HepG2 (cell line): ENCODE results near the gene FBXL7. TPM values are rescaled to one million over a fixed set of nuclear protein-coding genes. Genes with fewer than 3 reads are reported as not detected.

Experiments
- ATAC-seq: fragments of 200-7000 bp; cut with Tn5 transposase; 3 replicates; pipeline ENCODE4 v1.9.1; 2020; ENCODE audit warnings: mild to moderate bottlenecking, moderate library complexity
- BruUV-seq: library from RNA; stranded (reverse); fragments of 400-500 nt; replicated peaks from 2 replicates; lab custom pipeline; 2021; lab: Mats Ljungman, UMichigan
- CTCF ChIA-PET: fragments of 300-600 bp; formaldehyde crosslinking; extraction: SDS; loops from one replicate; lab custom pipeline; 2021; ENCODE audit warnings: low total read pairs, inconsistent platforms, low intra/inter-chr PET ratio; lab: Yijun Ruan, JAX
- POLR2A ChIA-PET: fragments of 350-600 bp; sonication (Branson Sonifier 250); formaldehyde crosslinking; loops from one replicate; lab custom pipeline; 2020; ENCODE audit warnings: antibody characterized with exemption, inconsistent platforms; lab: Yijun Ruan, JAX
- DNase-seq: peaks from one replicate; pipeline ENCODE4 v3.0.0-alpha.2; 2015; ENCODE audit warnings: low spot score
- FAIRE-seq: peaks from 3 replicates; lab custom pipeline; 2011; peaks lifted over from hg19 to GRCh38; lab: Jason Lieb, UNC
- H2AFZ ChIP-seq: one replicate; pipeline ENCODE4 v1.6.1; 2011; ENCODE audit warnings: low read length, inconsistent platforms
- H3K27ac ChIP-seq: fragments of 300-600 bp; 3 replicates; pipeline ENCODE4 v1.8.0; 2011; ENCODE audit warnings: mixed run types, mild to moderate bottlenecking, mixed read lengths, low read length, inconsistent platforms; ENCODE audit not compliant: insufficient read depth; ENCODE audit errors: extremely low read length
- H3K27me3 ChIP-seq, 2 experiments: fragments of 200-600 bp in 1 of 2; 2 replicates in 1 of 2; 3 replicates in 1 of 2; pipeline versions ENCODE4 v1.6.0 to v1.8.0; 2011; ENCODE audit warnings: low read length in 2 of 2, mild to moderate bottlenecking in 2 of 2, moderate library complexity in 2 of 2, inconsistent platforms in 1 of 2; ENCODE audit not compliant: insufficient read depth in 2 of 2, control insufficient read depth in 1 of 2
- H3K36me3 ChIP-seq, 2 experiments: fragments of 200-600 bp in 1 of 2; replicated peaks in 1 of 2; 2 replicates in 1 of 2; 3 replicates in 1 of 2; pipeline versions ENCODE4 v1.5.1 to v1.8.0; 2011; ENCODE audit warnings: low read length in 2 of 2, inconsistent platforms in 1 of 2; ENCODE audit not compliant: insufficient read depth in 2 of 2, control insufficient read depth in 1 of 2
- H3K4me1 ChIP-seq: 2 replicates; pipeline ENCODE4 v1.5.1; 2012; ENCODE audit warnings: low read length, inconsistent platforms; ENCODE audit not compliant: insufficient read depth
- H3K4me2 ChIP-seq: 2 replicates; pipeline ENCODE4 v1.6.0; 2011; ENCODE audit warnings: low read depth, low read length, inconsistent platforms
- H3K4me3 ChIP-seq, 3 experiments: fragments of 200-600 bp in 1 of 3; sonication (generic), shearing (Covaris generic) in 1 of 3; replicated peaks in 1 of 3; 2 replicates each; pipeline ENCODE4 v1.5.1; 2011 to 2016; ENCODE audit warnings: low read length in 3 of 3, inconsistent platforms in 2 of 3, low read depth in 2 of 3, mild to moderate bottlenecking in 2 of 3, control low read depth in 1 of 3, mixed read lengths in 1 of 3; ENCODE audit not compliant: insufficient read depth in 1 of 3
- H3K79me2 ChIP-seq: one replicate; pipeline ENCODE4 v1.6.1; 2011; ENCODE audit warnings: low read length, inconsistent platforms; ENCODE audit not compliant: insufficient read depth
- H3K9ac ChIP-seq: 2 replicates; pipeline ENCODE4 v1.6.0; 2011; ENCODE audit warnings: mild to moderate bottlenecking, low read depth, low read length, inconsistent platforms; ENCODE audit not compliant: insufficient read depth
- H3K9me3 ChIP-seq: 2 replicates; pipeline ENCODE4 v1.5.1; 2012; ENCODE audit warnings: mild to moderate bottlenecking, low read length
- H4K20me1 ChIP-seq: 2 replicates; pipeline ENCODE4 v1.6.0; 2011; ENCODE audit warnings: inconsistent platforms, mild to moderate bottlenecking, low read length, moderate library complexity; ENCODE audit not compliant: insufficient read depth
- ATF6 ChIP-seq: sonication (generic); formaldehyde crosslinking; conservative IDR thresholded peaks from 2 replicates; pipeline ENCODE4 v1.4.0; 2020; ENCODE audit warnings: missing genetic modification reagents
- CAMTA2 ChIP-seq: sonication (generic); formaldehyde crosslinking; IDR thresholded peaks from 2 replicates; pipeline ENCODE4 v1.4.0; 2020; ENCODE audit warnings: mild to moderate bottlenecking, missing genetic modification reagents, borderline replicate concordance
- CREB1 ChIP-seq, 2 experiments: fragments of 450-650 bp in 1 of 2; IDR thresholded peaks; 2 replicates each; pipeline ENCODE4 v1.6.1; 2016 to 2017; ENCODE audit warnings: control low read depth in 1 of 2, mild to moderate bottlenecking in 1 of 2, missing compliant biosample characterization in 1 of 2, missing genetic modification characterization in 1 of 2
- ELF4 ChIP-seq: sonication (generic); formaldehyde crosslinking; IDR thresholded peaks from 2 replicates; pipeline ENCODE4 v1.5.0; 2020; ENCODE audit warnings: missing genetic modification reagents, mild to moderate bottlenecking, moderate library complexity, borderline replicate concordance
- GABPA ChIP-seq, 2 experiments: IDR thresholded peaks; 2 replicates each; pipeline ENCODE4 v1.6.1; 2011 to 2016; ENCODE audit warnings: low read depth in 2 of 2, low read length in 1 of 2, missing biosample characterization in 1 of 2, missing genetic modification characterization in 1 of 2
- HBP1 ChIP-seq: IDR thresholded peaks from 2 replicates; pipeline ENCODE4 v1.6.1; 2016; ENCODE audit warnings: low read depth, control low read depth
- MBD4 ChIP-seq: IDR thresholded peaks from 2 replicates; pipeline ENCODE4 v1.6.1; 2012; ENCODE audit warnings: low read length, inconsistent platforms, borderline replicate concordance
- POLR2G ChIP-seq: fragments of 200-400 bp; formaldehyde crosslinking; IDR thresholded peaks from 2 replicates; pipeline ENCODE4 v1.6.1; 2018; ENCODE audit warnings: mild to moderate bottlenecking, low read depth, low read length, moderate library complexity
- RORA ChIP-seq: sonication (generic); formaldehyde crosslinking; IDR thresholded peaks from 2 replicates; pipeline ENCODE4 v1.5.0; 2020; ENCODE audit warnings: mild to moderate bottlenecking, missing genetic modification reagents, moderate library complexity
- SKIL ChIP-seq: sonication (generic); formaldehyde crosslinking; IDR thresholded peaks from 2 replicates; pipeline ENCODE4 v1.8.0; 2022; ENCODE audit warnings: missing genetic modification reagents, mild to moderate bottlenecking, moderate library complexity, borderline replicate concordance
- U2AF2 ChIP-seq: fragments of 200-400 bp; formaldehyde crosslinking; IDR thresholded peaks from 2 replicates; pipeline ENCODE4 v1.6.1; 2017; ENCODE audit warnings: low read depth, mild to moderate bottlenecking, low read length
- ZNF292 ChIP-seq: sonication (generic); formaldehyde crosslinking; IDR thresholded peaks from 2 replicates; pipeline ENCODE4 v1.8.1; 2022; ENCODE audit warnings: mild to moderate bottlenecking, low read depth, missing genetic modification reagents, borderline replicate concordance
- ZNF296 ChIP-seq: sonication (generic); formaldehyde crosslinking; conservative IDR thresholded peaks from 2 replicates; pipeline ENCODE4 v1.5.0; 2020; ENCODE audit warnings: mild to moderate bottlenecking, missing genetic modification reagents
- ZNF496 ChIP-seq: sonication (generic); formaldehyde crosslinking; IDR thresholded peaks from 2 replicates; pipeline ENCODE4 v1.8.1; 2023; ENCODE audit warnings: mild to moderate bottlenecking, moderate library complexity, missing genetic modification reagents; ENCODE audit not compliant: insufficient replicate concordance
- ZNF503 ChIP-seq: sonication (generic); formaldehyde crosslinking; IDR thresholded peaks from 2 replicates; pipeline ENCODE4 v1.4.0; 2020; ENCODE audit warnings: missing genetic modification reagents
- ZNF792 ChIP-seq: IDR thresholded peaks from 2 replicates; pipeline ENCODE4 v1.6.1; 2016
- WGBS: methylation state at CpG from one replicate; pipeline ENCODE4 v1.1.6; 2017; ENCODE audit warnings: low lambda C conversion rate; 5-methylcytosine and 5-hydroxymethylcytosine counted together
- in situ Hi-C: cut with HindIII; loops from 2 replicates; pipeline ENCODE4 v1.10.0; 2017; ENCODE audit warnings: low pct_unique_long_range_greater_than_20kb; ENCODE audit not compliant: extremely low pct_ligation_motif_present
- intact Hi-C: fragments of 100-400 bp; cut with micrococcal nuclease; formaldehyde crosslinking; loops from one replicate; pipeline ENCODE4 v1.10.0; 2022; ENCODE audit not compliant: unreplicated experiment
- polyA plus RNA-seq, 8 experiments: library from polyadenylated mRNA; depleted of rRNA in 3 of 8; stranded (reverse) in 7 of 8; unstranded in 1 of 8; fragments of >200 nt; fragmentation: Illumina TruSeq in 4 of 8; extraction: Trizol in 4 of 8; gene quantifications; 2 replicates each; pipeline versions ENCODE4 v1.2.1 to v1.2.3, GENCODE V29; 2011 to 2016; ENCODE audit warnings: low read depth in 4 of 8, missing spikeins in 1 of 8, mixed read lengths in 1 of 8; ENCODE audit not compliant: insufficient read depth in 1 of 8
- total RNA-seq, 5 experiments: library from RNA; depleted of rRNA; stranded (reverse); fragments of >200 nt; fragmentation: Illumina TruSeq; extraction: Trizol; gene quantifications; 2 replicates each; pipeline ENCODE4 v1.2.3, GENCODE V29; 2016; ENCODE audit warnings: low read depth in 1 of 5

The FBXL7 gene
- total and polyA plus RNA-seq, 2 of the 13 experiments (the other 11 are each of a cell fraction or from before 2014, with no cell fraction given) = 0.07 TPM; not detected in 1

- no peaks in the 10 kb centered on the region for H3K79me2 ChIP-seq
- no peak overlapping the region for H3K4me2 ChIP-seq
- no peak for FAIRE-seq
- no peaks in the 10 kb centered on the region for H3K36me3 ChIP-seq
- intact Hi-C loops = no loop called here
- no peak for DNase-seq
- H3K9ac ChIP-seq = no peak overlapping the region
- H4K20me1 ChIP-seq = no peaks in the 10 kb centered on the region
- POLR2A ChIA-PET = no interaction called here
- no peak overlapping the region for H2AFZ ChIP-seq
- H3K27ac ChIP-seq = no peak overlapping the region
- H3K27me3 ChIP-seq = peaks cover 0 to 28% of the 10 kb centered on the region in 2 experiments; a peak in 2 of 5 replicates
- BruUV-seq = no TSS peak
- in situ Hi-C loops = no loop called here
- H3K4me1 ChIP-seq = no peaks in the 10 kb centered on the region
- no peaks in the 10 kb centered on the region for H3K9me3 ChIP-seq
- CTCF ChIA-PET = no interaction called here
- peak; percentile 77 for ATAC-seq
- WGBS = 31% methylated on average over 14 of the region's 15 CpGs
- H3K4me3 ChIP-seq = no peak overlapping the region
- TF ChIP-seq ATF6 (CRISPR knock-in tag) (no peak), ZNF296 (CRISPR knock-in tag) (no peak), ZNF292 (CRISPR knock-in tag) (no peak), HBP1 (CRISPR knock-in tag) (no peak), ELF4 (no peak), ZNF792 (CRISPR knock-in tag) (no peak), GABPA (IDR thresholded peaks at IDR 0.05; ENCODE audit: low read depth, low read length) (no peak), GABPA (CRISPR knock-in tag; IDR thresholded peaks at IDR 0.05; ENCODE audit: low read depth) (no peak), RORA (CRISPR knock-in tag) (no peak), POLR2G (no peak), MBD4 (no peak), ZNF503 (CRISPR knock-in tag) (no peak), U2AF2 (no peak), CAMTA2 (no peak), CREB1 (IDR thresholded peaks at IDR 0.05) (no peak), CREB1 (CRISPR knock-in tag; IDR thresholded peaks at IDR 0.05) (no peak), ZNF496 (no peak), SKIL (CRISPR knock-in tag) (no peak)
Observed at GRCh38 chr5:15501091-15501791, 1.3 kb downstream of the FBXL7 start.
